ENCODE results near the gene TXNDC16. TPM values are rescaled to one million over a fixed set of nuclear protein-coding genes. Genes with fewer than 3 reads are reported as not detected.

Gene TXNDC16
- total RNA-seq, 1 donor from 2014 or later = 1.7 TPM

GRCh38 chr14:52417139-52417538 is 135.2 kb downstream of the TXNDC16 start:
- Histone ChIP-seq H3K27me3 (ENCODE audit: insufficient read depth, low read length) (no peaks in the 10 kb centered on the region), H3K9me3 (ENCODE audit: insufficient read depth, low read depth, low read length) (no peaks in the 10 kb centered on the region), H3K27ac (ENCODE audit: low read depth, low read length) (no peak overlapping the region), H3K4me2 (ENCODE audit: low read length) (no peak overlapping the region), H2AFZ (ENCODE audit: low read depth, low read length) (no peak overlapping the region), H4K20me1 (ENCODE audit: insufficient read depth, low read length) (no peaks in the 10 kb centered on the region), H3K36me3 (ENCODE audit: insufficient read depth, low read length) (no peaks in the 10 kb centered on the region), H3K9ac (ENCODE audit: low read length) (no peak overlapping the region), H3K79me2 (ENCODE audit: insufficient read depth, low read length) (no peaks in the 10 kb centered on the region), H3K4me3 (ENCODE audit: insufficient read depth, low read depth, low read length) (no peak overlapping the region), H3K4me1 (ENCODE audit: insufficient read depth, low read length) (no peaks in the 10 kb centered on the region)
- FAIRE-seq (no peak), DNase-seq (ENCODE audit: low read depth) (no peak)
- Mint-ChIP-seq H3K36me3 (ENCODE audit: low read depth, unreplicated experiment) (no peaks in the 10 kb centered on the region), H3K4me1 (ENCODE audit: low read depth, unreplicated experiment) (no peaks in the 10 kb centered on the region), H3K4me3 (ENCODE audit: unreplicated experiment) (no peak overlapping the region), H3K27me3 (ENCODE audit: low read depth, unreplicated experiment) (peaks cover 7% of the 10 kb centered on the region), H3K9me3 (ENCODE audit: unreplicated experiment) (no peaks in the 10 kb centered on the region), H3K27ac (ENCODE audit: unreplicated experiment) (no peak overlapping the region)
- TF ChIP-seq EZH2 (IDR thresholded peaks at IDR 0.05; ENCODE audit: insufficient read depth, low read length) (no peak), CTCF (IDR thresholded peaks at IDR 0.05; ENCODE audit: insufficient read depth, low read depth, low read length) (peak; percentile 7)

- H2AFZ ChIP-seq (ENCODE audit: low read depth, low read length) = no peak overlapping the region
- no peaks in the 10 kb centered on the region for H3K4me1 ChIP-seq (ENCODE audit: insufficient read depth, low read length)
- no peak for TF ChIP-seq EZH2 (IDR thresholded peaks at IDR 0.05; ENCODE audit: insufficient read depth, low read length)
- TF ChIP-seq CTCF (IDR thresholded peaks at IDR 0.05; ENCODE audit: insufficient read depth, low read depth, low read length) = no peak
- H3K27ac ChIP-seq (ENCODE audit: low read depth, low read length) = no peak overlapping the region
- H4K20me1 ChIP-seq (ENCODE audit: insufficient read depth, low read length) = no peaks in the 10 kb centered on the region
- no peak overlapping the region for H3K4me3 Mint-ChIP-seq (ENCODE audit: unreplicated experiment)
- no peaks in the 10 kb centered on the region for H3K36me3 ChIP-seq (ENCODE audit: insufficient read depth, low read length)
- H3K9ac ChIP-seq (ENCODE audit: low read length) = no peak overlapping the region
- H3K79me2 ChIP-seq (ENCODE audit: insufficient read depth, low read length) = no peaks in the 10 kb centered on the region
- H3K27me3 ChIP-seq (ENCODE audit: insufficient read depth, low read length) = no peaks in the 10 kb centered on the region
- DNase-seq (ENCODE audit: low read depth) = no peak
- H3K4me2 ChIP-seq (ENCODE audit: low read length) = no peak overlapping the region
- peaks cover 3% of the 10 kb centered on the region for H3K27me3 Mint-ChIP-seq (ENCODE audit: low read depth, unreplicated experiment)
- H3K36me3 Mint-ChIP-seq (ENCODE audit: low read depth, unreplicated experiment) = no peaks in the 10 kb centered on the region
- no peaks in the 10 kb centered on the region for H3K9me3 ChIP-seq (ENCODE audit: insufficient read depth, low read depth, low read length)
- no peak overlapping the region for H3K4me3 ChIP-seq (ENCODE audit: insufficient read depth, low read depth, low read length)
- no peaks in the 10 kb centered on the region for H3K9me3 Mint-ChIP-seq (ENCODE audit: unreplicated experiment)
- H3K4me1 Mint-ChIP-seq (ENCODE audit: low read depth, unreplicated experiment) = no peaks in the 10 kb centered on the region
- H3K27ac Mint-ChIP-seq (ENCODE audit: unreplicated experiment) = no peak overlapping the region
- FAIRE-seq = peak; percentile 43
Observed at GRCh38 chr14:52413729-52414408, 138.4 kb downstream of the TXNDC16 start.

GRCh38 chr14:52412426-52412825 is 139.9 kb downstream of the TXNDC16 start:
- DNase-seq (ENCODE audit: low read depth) (no peak), FAIRE-seq (no peak)
- Histone ChIP-seq H3K4me1 (ENCODE audit: insufficient read depth, low read length) (no peaks in the 10 kb centered on the region), H3K9me3 (ENCODE audit: insufficient read depth, low read depth, low read length) (no peaks in the 10 kb centered on the region), H4K20me1 (ENCODE audit: insufficient read depth, low read length) (no peaks in the 10 kb centered on the region), H2AFZ (ENCODE audit: low read depth, low read length) (no peak overlapping the region), H3K79me2 (ENCODE audit: insufficient read depth, low read length) (no peaks in the 10 kb centered on the region), H3K27ac (ENCODE audit: low read depth, low read length) (no peak overlapping the region), H3K27me3 (ENCODE audit: insufficient read depth, low read length) (no peaks in the 10 kb centered on the region), H3K4me2 (ENCODE audit: low read length) (no peak overlapping the region), H3K9ac (ENCODE audit: low read length) (no peak overlapping the region), H3K4me3 (ENCODE audit: insufficient read depth, low read depth, low read length) (no peak overlapping the region), H3K36me3 (ENCODE audit: insufficient read depth, low read length) (no peaks in the 10 kb centered on the region)
- H3K4me1 Mint-ChIP-seq (ENCODE audit: low read depth, unreplicated experiment) = no peaks in the 10 kb centered on the region
- no peaks in the 10 kb centered on the region for H3K27me3 Mint-ChIP-seq (ENCODE audit: low read depth, unreplicated experiment)
- no peak overlapping the region for H3K27ac Mint-ChIP-seq (ENCODE audit: unreplicated experiment)
- TF ChIP-seq CTCF (IDR thresholded peaks at IDR 0.05; ENCODE audit: insufficient read depth, low read depth, low read length) = no peak
- TF ChIP-seq EZH2 (IDR thresholded peaks at IDR 0.05; ENCODE audit: insufficient read depth, low read length) = no peak
- no peaks in the 10 kb centered on the region for H3K36me3 Mint-ChIP-seq (ENCODE audit: low read depth, unreplicated experiment)
- no peak overlapping the region for H3K4me3 Mint-ChIP-seq (ENCODE audit: unreplicated experiment)
- H3K9me3 Mint-ChIP-seq (ENCODE audit: unreplicated experiment) = no peaks in the 10 kb centered on the region

All from astrocyte (in vitro differentiated cells and primary cell).